IPS-15b (cell line): Measurements from ENCODE around the gene SLC30A3.

Experiments
- H3K27me3 ChIP-seq: one replicate; pipeline ENCODE4 v1.6.1; 2013; ENCODE audit warnings: low read length; ENCODE audit not compliant: control insufficient read depth, insufficient read depth
- H3K36me3 ChIP-seq: one replicate; pipeline ENCODE4 v1.6.1; 2013; ENCODE audit warnings: low read length; ENCODE audit not compliant: control insufficient read depth, insufficient read depth
- H3K4me1 ChIP-seq: one replicate; pipeline ENCODE4 v1.6.1; 2013; ENCODE audit warnings: mild to moderate bottlenecking, low read length; ENCODE audit not compliant: control insufficient read depth, insufficient read depth
- H3K4me3 ChIP-seq: one replicate; pipeline ENCODE4 v1.5.1; 2013; ENCODE audit warnings: low read depth, low read length
- H3K9ac ChIP-seq: one replicate; pipeline ENCODE4 v1.6.1; 2013; ENCODE audit warnings: low read depth, mild to moderate bottlenecking, low read length
- H3K9me3 ChIP-seq: one replicate; pipeline ENCODE4 v1.6.1; 2013; ENCODE audit warnings: mild to moderate bottlenecking, low read length; ENCODE audit not compliant: control insufficient read depth, insufficient read depth

SLC30A3 gene

GRCh38 chr2:27264753-27265535, 2.1 kb upstream of the SLC30A3 start:
- H3K27me3 ChIP-seq = peaks cover 75% of the 10 kb centered on the region
- H3K9ac ChIP-seq = peak overlapping the region; percentile 58
- H3K4me3 ChIP-seq = peak overlapping the region; percentile 72
- H3K36me3 ChIP-seq = no peaks in the 10 kb centered on the region
- no peaks in the 10 kb centered on the region for H3K4me1 ChIP-seq
- H3K9me3 ChIP-seq = no peaks in the 10 kb centered on the region

GRCh38 chr2:27264253-27264752, 1.5 kb upstream of the SLC30A3 start:
- peak overlapping the region; percentile 72 for H3K4me3 ChIP-seq
- H3K36me3 ChIP-seq = no peaks in the 10 kb centered on the region
- H3K27me3 ChIP-seq = peaks cover 79% of the 10 kb centered on the region
- H3K9ac ChIP-seq = no peak overlapping the region
- H3K4me1 ChIP-seq = no peaks in the 10 kb centered on the region
- no peaks in the 10 kb centered on the region for H3K9me3 ChIP-seq

- Histone ChIP-seq H3K4me3 (peak overlapping the region; percentile 72), H3K27me3 (peaks cover 75% of the 10 kb centered on the region), H3K4me1 (no peaks in the 10 kb centered on the region), H3K9me3 (no peaks in the 10 kb centered on the region), H3K9ac (no peak overlapping the region), H3K36me3 (no peaks in the 10 kb centered on the region)
Observed at GRCh38 chr2:27263287-27264252, 723 bp upstream of the SLC30A3 start.

DNA sequence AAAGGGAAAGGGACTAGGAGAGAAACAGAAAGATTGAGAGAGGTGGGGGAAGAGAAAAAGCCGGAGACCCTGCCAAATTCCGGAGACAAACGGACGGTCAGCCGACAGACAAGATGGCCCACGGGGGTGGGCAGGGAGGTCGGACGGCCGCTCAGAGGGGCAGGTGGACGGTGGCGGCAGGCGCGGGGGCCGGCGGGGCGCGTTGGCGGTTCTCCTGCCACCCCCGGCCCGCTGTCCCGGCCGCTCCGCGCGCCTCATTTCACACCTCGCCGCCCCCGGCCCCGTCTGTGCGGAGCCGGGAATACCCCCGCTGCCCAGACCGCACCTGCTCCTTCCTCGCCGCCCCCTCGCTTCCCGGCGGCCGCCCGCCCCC, 935 bp downstream of the SLC30A3 start:
- Histone ChIP-seq H3K4me3 (peak overlapping the region; percentile 72), H3K9ac (no peak overlapping the region)

DNA sequence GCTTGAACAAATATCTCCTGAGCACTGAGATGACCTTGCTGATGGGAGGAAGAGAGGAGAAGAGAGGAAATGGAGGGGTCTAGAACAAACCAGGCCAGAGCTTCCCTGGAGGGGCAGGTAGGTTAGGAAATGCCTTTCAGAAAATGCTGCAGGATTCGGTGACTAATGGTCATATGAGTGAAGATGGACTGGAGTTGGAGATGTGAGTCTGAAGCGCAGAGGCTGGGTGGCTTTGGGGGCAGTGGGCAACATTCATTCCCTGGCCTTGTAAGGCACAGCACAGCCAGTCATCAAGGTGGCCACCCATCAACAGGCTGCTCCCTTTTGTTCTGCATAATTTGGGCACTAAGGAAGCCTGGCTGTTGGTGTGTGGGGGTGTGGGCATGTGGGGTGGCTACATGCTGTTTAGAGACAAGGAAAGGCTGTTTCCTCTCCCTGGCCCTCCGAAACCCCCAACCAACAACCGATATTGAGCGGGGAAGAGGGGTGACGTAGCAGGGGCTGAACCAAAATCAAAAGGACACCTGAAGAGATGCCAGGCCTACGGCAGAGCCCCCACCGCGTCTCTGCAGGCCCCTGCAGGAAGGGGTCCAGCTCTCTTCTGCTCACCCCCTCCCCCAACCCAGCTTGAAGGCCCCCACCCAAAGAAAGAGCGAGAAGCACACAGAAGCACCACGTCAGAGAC, 1.5 kb downstream of the SLC30A3 start:
- Histone ChIP-seq H3K9ac (no peak overlapping the region), H3K36me3 (no peaks in the 10 kb centered on the region), H3K27me3 (peaks cover 62% of the 10 kb centered on the region), H3K4me3 (peak overlapping the region; percentile 58), H3K9me3 (no peaks in the 10 kb centered on the region), H3K4me1 (no peaks in the 10 kb centered on the region)

More for the DNA sequence above, 935 bp downstream of the SLC30A3 start:
- Histone ChIP-seq H3K4me1 (no peaks in the 10 kb centered on the region), H3K36me3 (no peaks in the 10 kb centered on the region), H3K27me3 (peaks cover 67% of the 10 kb centered on the region), H3K9me3 (no peaks in the 10 kb centered on the region)

- H3K4me3 ChIP-seq = no peak overlapping the region
- H3K9ac ChIP-seq = no peak overlapping the region
- H3K36me3 ChIP-seq = no peaks in the 10 kb centered on the region
- no peaks in the 10 kb centered on the region for H3K9me3 ChIP-seq
- no peaks in the 10 kb centered on the region for H3K4me1 ChIP-seq
- peaks cover 28% of the 10 kb centered on the region for H3K27me3 ChIP-seq
Observed at GRCh38 chr2:27258051-27258450, 4.8 kb downstream of the SLC30A3 start.

GRCh38 chr2:27256855-27257454, 5.9 kb downstream of the SLC30A3 start:
- no peaks in the 10 kb centered on the region for H3K36me3 ChIP-seq
- no peaks in the 10 kb centered on the region for H3K9me3 ChIP-seq
- H3K27me3 ChIP-seq = peaks cover 25% of the 10 kb centered on the region
- peaks cover under 1% of the 10 kb centered on the region for H3K4me1 ChIP-seq
- H3K4me3 ChIP-seq = no peak overlapping the region
- no peak overlapping the region for H3K9ac ChIP-seq

DNA sequence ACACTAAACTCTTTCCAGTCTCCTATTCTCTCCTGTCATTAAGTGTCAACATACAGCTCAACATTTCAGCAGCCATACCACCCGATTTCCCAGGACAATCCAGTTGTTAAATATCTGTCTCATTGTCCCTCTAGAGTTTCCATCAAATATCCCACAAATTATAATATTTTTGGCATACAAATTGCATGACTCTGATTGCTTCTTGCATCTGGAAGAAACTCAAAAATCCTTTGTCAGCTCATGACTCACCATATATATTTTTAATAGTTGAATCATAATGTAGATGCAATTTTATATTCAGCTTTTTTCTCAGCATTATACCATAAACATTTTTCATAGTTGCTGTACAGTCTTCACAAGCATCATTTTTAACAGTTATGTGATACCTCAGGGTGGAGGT, 7.2 kb downstream of the SLC30A3 start:
- Histone ChIP-seq H3K4me1 (peaks cover 7% of the 10 kb centered on the region), H3K4me3 (no peak overlapping the region), H3K9me3 (no peaks in the 10 kb centered on the region), H3K27me3 (peaks cover 23% of the 10 kb centered on the region), H3K9ac (no peak overlapping the region), H3K36me3 (no peaks in the 10 kb centered on the region)

- H3K9me3 ChIP-seq = no peaks in the 10 kb centered on the region
- peaks cover 9% of the 10 kb centered on the region for H3K4me1 ChIP-seq
- no peaks in the 10 kb centered on the region for H3K36me3 ChIP-seq
- H3K9ac ChIP-seq = no peak overlapping the region
- no peak overlapping the region for H3K4me3 ChIP-seq
- H3K27me3 ChIP-seq = peaks cover 18% of the 10 kb centered on the region
Observed at GRCh38 chr2:27255187-27255586, 7.7 kb downstream of the SLC30A3 start.

- Histone ChIP-seq H3K27me3 (peaks cover 12% of the 10 kb centered on the region), H3K4me3 (no peak overlapping the region), H3K9me3 (no peaks in the 10 kb centered on the region), H3K36me3 (no peaks in the 10 kb centered on the region), H3K4me1 (peaks cover 9% of the 10 kb centered on the region), H3K9ac (no peak overlapping the region)
Observed at GRCh38 chr2:27251766-27252165, 11.1 kb downstream of the SLC30A3 start.
